Measurements from ENCODE around the gene SCD.

SCD gene

GRCh38 chr10:100328198-100328597 is 18.8 kb upstream of the SCD start:
- ATAC-seq (ENCODE audit: low read depth) = no peak
- peak overlapping the region; percentile 54 for H3K27ac Mint-ChIP-seq

DNA sequence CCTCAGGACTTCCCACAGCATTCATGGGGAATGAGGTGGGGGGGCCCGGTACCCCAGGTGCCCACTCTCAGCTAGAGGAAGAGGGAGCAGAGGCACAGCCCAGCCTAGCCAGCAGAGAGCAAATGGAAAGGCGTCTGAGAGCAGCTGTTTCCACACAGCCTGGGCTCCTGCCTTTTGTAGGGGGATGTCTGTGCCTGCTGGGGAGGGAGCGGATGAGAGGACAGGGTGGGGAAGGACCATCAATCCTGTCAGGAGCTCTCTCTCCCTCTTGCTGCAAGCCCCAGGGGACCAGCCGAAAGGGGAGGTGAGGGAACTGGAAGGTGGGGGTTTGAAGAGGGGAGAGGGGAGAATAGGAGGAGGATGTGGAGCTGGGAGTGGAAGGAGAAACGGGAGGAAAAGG is 17.0 kb upstream of the SCD start, which contains the start of gene PKD2L1:
TSS of gene PKD2L1 (minus strand) at position 150 of the 400 bp plus-strand sequence. CDS start at position 25, 125 bp downstream.
- Mint-ChIP-seq H3K4me1 (peaks cover 12% of the 10 kb centered on the region), H3K27ac (peak within 1 kb of the TSS; percentile 58), H3K4me3 (no peak within 1 kb of the TSS), H3K9me3 (no peaks in the 10 kb centered on the region), H3K27me3 (peaks cover 17% of the 10 kb centered on the region), H3K36me3 (no peaks in the 10 kb centered on the region)
- DNase-seq (ENCODE audit: low spot score in 2 of 2) = no peak
- no peak for ATAC-seq (ENCODE audit: low read depth)

More at GRCh38 chr10:100328198-100328597, 18.8 kb upstream of the SCD start:
- Mint-ChIP-seq H3K36me3 (no peaks in the 10 kb centered on the region), H3K9me3 (no peaks in the 10 kb centered on the region), H3K4me1 (peaks cover 12% of the 10 kb centered on the region), H3K27me3 (peaks cover 14% of the 10 kb centered on the region), H3K4me3 (no peak overlapping the region)
- DNase-seq (ENCODE audit: low spot score in 2 of 2) = no peak

GRCh38 chr10:100333106-100333505 is 13.9 kb upstream of the SCD start:
- Mint-ChIP-seq H3K9me3 (no peaks in the 10 kb centered on the region), H3K27ac (no peak overlapping the region), H3K4me1 (no peaks in the 10 kb centered on the region), H3K27me3 (peaks cover 17% of the 10 kb centered on the region), H3K4me3 (no peak overlapping the region), H3K36me3 (no peaks in the 10 kb centered on the region)
- ATAC-seq (ENCODE audit: low read depth) (no peak), DNase-seq (ENCODE audit: low spot score in 2 of 2) (no peak)

- H3K4me1 Mint-ChIP-seq = peaks cover 6% of the 10 kb centered on the region
- H3K27me3 Mint-ChIP-seq = peaks cover 17% of the 10 kb centered on the region
- H3K36me3 Mint-ChIP-seq = no peaks in the 10 kb centered on the region
- no peak for ATAC-seq (ENCODE audit: low read depth)
- no peak for DNase-seq (ENCODE audit: low spot score in 2 of 2)
- no peak overlapping the region for H3K27ac Mint-ChIP-seq
- H3K4me3 Mint-ChIP-seq = no peak overlapping the region
- no peaks in the 10 kb centered on the region for H3K9me3 Mint-ChIP-seq
These were observed 13.2 kb upstream of the SCD start for GRCh38 chr10:100333661-100334440.

DNA sequence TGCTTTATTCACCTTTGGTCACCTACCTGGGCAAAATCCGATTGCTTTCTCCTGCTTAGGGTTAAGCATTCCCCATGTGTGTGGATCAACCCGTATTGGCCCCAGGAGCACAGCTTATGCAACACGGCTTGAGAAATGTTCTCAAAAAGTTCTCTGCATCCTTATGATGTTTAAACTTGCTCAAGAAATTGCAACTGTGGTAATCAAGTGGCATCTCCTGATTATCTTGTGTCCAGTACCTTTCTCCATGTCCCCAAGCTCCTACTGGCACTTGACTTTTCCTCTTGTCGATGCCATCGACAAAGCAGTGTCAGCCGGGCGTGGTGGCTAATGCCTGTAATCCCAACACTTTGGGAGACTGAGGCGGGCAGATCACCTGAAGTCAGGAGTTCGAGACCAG is 12.3 kb upstream of the SCD start:
- no peak overlapping the region for H3K27ac Mint-ChIP-seq
- peaks cover 14% of the 10 kb centered on the region for H3K4me1 Mint-ChIP-seq
- peaks cover 17% of the 10 kb centered on the region for H3K27me3 Mint-ChIP-seq
- no peaks in the 10 kb centered on the region for H3K36me3 Mint-ChIP-seq
- H3K4me3 Mint-ChIP-seq = no peak overlapping the region
- DNase-seq (ENCODE audit: low spot score in 2 of 2) (no peak), ATAC-seq (ENCODE audit: low read depth) (no peak)
- H3K9me3 Mint-ChIP-seq = no peaks in the 10 kb centered on the region

DNA sequence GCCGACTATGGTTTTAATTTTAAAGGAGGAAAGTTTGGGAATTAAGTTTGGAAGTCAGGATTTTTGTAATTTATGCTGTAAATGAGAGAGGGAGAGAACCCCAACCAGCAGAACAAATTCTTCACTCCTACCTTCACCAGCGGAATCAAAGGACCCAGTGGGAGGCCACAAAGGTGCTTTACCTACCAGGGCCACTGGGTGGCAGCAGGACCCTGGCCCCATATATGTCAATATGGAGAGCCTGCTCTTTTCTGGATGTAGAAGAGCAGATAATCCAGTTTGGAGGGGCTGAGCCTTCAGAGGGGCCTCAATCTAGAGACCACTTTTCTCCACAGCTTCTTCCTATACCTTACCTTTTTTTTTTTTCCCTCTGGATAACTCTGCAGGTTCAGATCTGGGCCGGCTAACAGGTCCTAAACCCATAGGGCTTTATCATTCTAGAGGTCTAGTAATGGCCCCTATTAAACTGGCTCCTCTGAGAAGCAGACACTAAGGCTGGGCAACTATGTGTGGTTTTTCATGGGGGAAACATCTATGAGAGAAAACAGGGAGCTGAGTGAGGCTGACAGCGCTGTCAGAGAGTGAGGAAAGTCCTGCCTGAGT is 8.5 kb upstream of the SCD start:
- DNase-seq (ENCODE audit: low spot score in 2 of 2) = peak; percentile 74 to 75
- ATAC-seq (ENCODE audit: low read depth) = peak; percentile 76
- peak overlapping the region; percentile 59 for H3K4me3 Mint-ChIP-seq
- H3K4me1 Mint-ChIP-seq = peaks cover 17% of the 10 kb centered on the region
- H3K36me3 Mint-ChIP-seq = no peaks in the 10 kb centered on the region
- peaks cover 3% of the 10 kb centered on the region for H3K27me3 Mint-ChIP-seq
- no peaks in the 10 kb centered on the region for H3K9me3 Mint-ChIP-seq
- H3K27ac Mint-ChIP-seq = no peak overlapping the region

GRCh38 chr10:100339236-100339635 is 7.8 kb upstream of the SCD start:
- H3K36me3 Mint-ChIP-seq = no peaks in the 10 kb centered on the region
- no peak overlapping the region for H3K27ac Mint-ChIP-seq
- DNase-seq (ENCODE audit: low spot score in 2 of 2) (peak; percentile 36 to 47), ATAC-seq (ENCODE audit: low read depth) (peak; percentile 89)
- no peaks in the 10 kb centered on the region for H3K9me3 Mint-ChIP-seq
- peaks cover 17% of the 10 kb centered on the region for H3K4me1 Mint-ChIP-seq
- peak overlapping the region; percentile 54 for H3K4me3 Mint-ChIP-seq
- no peaks in the 10 kb centered on the region for H3K27me3 Mint-ChIP-seq

DNA sequence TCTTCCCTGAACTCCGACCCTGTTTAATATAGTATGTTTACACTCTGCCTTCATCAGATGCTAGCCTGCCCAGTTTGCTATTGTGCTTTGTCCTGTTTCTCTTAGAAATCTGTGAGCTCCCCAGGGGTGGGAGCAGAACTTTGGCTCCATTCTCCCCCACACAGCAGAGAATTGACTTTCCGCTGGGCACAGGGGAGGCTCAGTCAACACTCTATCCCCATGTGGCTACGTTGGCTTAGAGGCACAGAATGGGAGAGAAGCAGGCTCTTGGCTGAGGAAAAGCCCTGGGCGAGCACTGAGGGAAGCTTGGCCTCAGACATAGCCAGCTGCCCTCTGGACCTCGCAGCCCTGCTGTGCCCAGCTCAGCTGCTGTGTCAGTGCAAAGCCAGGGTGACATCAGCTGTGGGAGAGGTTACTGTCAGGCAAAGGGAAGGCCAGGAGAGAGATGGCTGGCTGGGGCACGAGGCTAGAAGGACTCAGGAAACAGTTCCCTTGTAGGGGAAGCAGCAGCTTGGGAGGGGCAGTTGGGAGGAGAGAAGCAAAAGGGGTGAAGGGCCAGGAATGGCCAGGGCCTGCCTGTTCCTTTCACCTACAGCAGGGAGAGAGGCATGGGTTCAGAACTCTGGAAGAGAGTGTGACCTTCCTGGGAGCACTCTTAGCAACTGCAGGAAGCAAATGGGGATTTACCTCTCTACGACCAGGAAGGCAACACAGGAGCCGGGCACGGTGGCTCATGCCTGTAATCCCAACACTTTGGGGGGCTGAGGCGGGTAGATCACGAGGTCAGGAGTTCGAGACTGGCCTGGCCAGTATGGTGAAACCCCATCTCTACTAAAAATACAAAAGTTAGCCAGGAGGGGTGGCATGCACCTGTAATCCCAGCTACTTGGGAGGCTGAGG is 5.8 kb upstream of the SCD start:
- Mint-ChIP-seq H3K4me3 (no peak overlapping the region), H3K27me3 (no peaks in the 10 kb centered on the region), H3K27ac (no peak overlapping the region), H3K36me3 (no peaks in the 10 kb centered on the region), H3K9me3 (no peaks in the 10 kb centered on the region), H3K4me1 (peaks cover 23% of the 10 kb centered on the region)
- DNase-seq (ENCODE audit: low spot score in 2 of 2) (no peak), ATAC-seq (ENCODE audit: low read depth) (no peak)

DNA sequence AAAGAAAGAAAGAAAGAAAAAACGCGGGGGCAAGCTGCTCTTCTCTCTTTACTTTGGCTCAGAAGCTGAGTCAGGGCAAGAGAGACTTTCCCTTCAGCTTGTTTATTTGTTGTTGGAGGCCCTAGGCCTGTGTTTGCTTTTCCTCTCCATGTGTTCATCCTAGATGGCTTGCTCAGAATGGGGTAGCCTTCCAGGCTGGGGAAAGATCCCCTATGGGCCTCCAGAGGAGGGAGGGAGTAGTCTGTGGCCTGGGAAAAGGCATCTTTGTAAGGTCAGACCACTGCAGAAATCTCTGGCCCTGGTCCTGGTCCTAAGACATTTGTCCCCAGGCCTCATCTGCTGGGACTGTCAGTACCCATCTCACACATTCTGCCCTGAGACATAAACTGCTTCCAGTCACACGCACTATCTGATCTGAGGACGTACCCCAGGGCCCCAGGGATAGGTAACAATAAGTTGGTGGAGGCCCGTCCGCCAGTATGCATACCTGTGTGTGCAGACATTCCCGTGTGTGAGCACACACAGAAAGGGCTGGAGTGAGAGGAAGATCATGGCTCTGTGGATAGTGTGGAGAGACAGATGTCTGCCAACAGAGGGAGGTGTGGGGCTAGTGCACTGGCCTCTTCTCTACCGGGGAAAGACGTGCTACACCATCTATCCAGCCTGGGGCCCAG is 4.9 kb upstream of the SCD start:
- H3K4me1 Mint-ChIP-seq = peaks cover 24% of the 10 kb centered on the region
- DNase-seq (ENCODE audit: low spot score in 2 of 2) = no peak
- H3K27ac Mint-ChIP-seq = no peak overlapping the region

DNA sequence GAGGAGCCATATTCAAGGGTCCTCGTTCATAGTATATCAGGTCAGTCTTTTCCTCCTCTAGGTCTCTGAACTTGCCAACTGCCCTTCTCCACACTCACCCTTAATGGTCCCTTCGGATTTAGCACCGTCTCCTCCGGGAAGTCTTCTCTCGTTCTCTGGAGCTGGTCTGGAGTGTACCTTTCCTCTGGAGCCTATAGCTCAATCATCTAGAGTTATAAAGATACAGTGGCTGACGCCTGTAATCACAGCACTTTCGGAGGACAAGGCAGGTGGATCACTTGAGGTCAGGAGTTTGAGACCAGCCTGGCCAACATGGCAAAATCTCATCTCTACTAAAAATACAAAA is 4.4 kb upstream of the SCD start:
- H3K4me3 Mint-ChIP-seq = no peak overlapping the region
- H3K9me3 Mint-ChIP-seq = no peaks in the 10 kb centered on the region
- H3K27ac Mint-ChIP-seq = no peak overlapping the region
- H3K27me3 Mint-ChIP-seq = no peaks in the 10 kb centered on the region
- no peaks in the 10 kb centered on the region for H3K36me3 Mint-ChIP-seq
- H3K4me1 Mint-ChIP-seq = peaks cover 24% of the 10 kb centered on the region
- no peak for ATAC-seq (ENCODE audit: low read depth)
- no peak for DNase-seq (ENCODE audit: low spot score in 2 of 2)

More for the DNA sequence above, 4.9 kb upstream of the SCD start:
- Mint-ChIP-seq H3K4me3 (no peak overlapping the region), H3K27me3 (no peaks in the 10 kb centered on the region), H3K9me3 (no peaks in the 10 kb centered on the region), H3K36me3 (no peaks in the 10 kb centered on the region)
- ATAC-seq (ENCODE audit: low read depth) = no peak

DNA sequence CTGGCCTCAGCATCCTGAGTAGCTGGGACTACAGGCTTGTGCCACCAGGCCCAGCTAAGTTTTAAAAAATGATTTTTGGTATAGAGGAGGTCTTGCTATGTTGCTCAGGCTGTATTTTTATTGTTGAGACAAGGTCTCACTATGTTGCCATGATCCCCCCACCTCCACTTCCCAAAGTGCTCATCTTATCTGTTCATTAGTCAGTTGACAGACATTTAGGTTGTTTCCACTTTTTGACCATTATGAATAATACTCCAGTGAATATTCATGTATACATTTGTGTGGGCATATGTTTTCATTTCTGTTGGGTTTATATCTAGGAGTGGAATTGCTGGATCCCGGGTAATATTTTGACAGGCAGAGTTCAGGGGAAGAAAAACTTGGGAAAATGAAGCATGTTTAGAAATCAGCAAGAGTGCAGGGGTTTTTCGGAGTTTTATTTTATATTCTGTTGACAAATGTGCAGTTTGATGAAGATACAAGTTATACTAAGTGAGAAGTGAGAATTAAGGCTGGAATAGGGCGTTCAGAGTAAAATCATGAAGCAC is 2.7 kb upstream of the SCD start:
- H3K4me3 Mint-ChIP-seq = no peak overlapping the region
- H3K9me3 Mint-ChIP-seq = no peaks in the 10 kb centered on the region
- DNase-seq (ENCODE audit: low spot score in 2 of 2) = no peak
- peaks cover 22% of the 10 kb centered on the region for H3K4me1 Mint-ChIP-seq
- H3K36me3 Mint-ChIP-seq = no peaks in the 10 kb centered on the region
- no peaks in the 10 kb centered on the region for H3K27me3 Mint-ChIP-seq
- no peak overlapping the region for H3K27ac Mint-ChIP-seq
- ATAC-seq (ENCODE audit: low read depth) = no peak

DNA sequence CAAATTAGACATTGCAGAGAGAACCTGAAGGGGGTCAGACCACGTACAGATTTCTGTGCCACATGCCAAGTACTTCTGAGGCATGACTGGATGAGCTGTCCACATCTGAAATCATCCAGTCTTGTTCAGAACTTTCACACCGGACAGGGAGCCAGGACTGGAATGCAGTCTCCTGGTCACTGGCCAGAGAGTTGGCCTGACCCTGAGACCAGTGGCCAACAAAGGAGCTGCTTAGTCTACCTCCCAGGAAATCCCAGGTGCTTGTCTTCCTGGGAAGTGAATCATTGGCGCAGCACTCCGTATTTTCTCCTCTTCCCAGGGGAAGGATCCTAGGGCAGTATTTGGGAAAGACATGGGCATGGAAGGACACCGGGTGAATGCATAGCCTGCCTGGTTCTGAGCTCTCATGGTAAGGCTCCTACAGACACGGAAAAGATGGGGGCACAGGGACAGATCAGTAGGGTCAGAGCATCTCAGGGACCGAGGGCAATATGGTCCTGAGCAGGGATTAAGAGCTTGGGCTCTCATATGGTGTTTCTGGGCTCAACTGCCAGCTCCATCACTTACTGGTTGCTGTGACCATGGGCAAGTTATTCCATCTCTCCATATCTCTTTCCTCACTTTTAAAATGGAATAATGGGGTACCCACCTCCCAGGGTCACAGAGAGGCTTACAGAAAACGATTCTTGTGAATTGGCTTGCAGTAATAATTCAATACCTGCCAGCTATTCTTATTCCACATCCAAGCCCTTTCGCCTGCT is 1.3 kb upstream of the SCD start:
- H3K4me3 Mint-ChIP-seq = peak overlapping the region; percentile 78
- DNase-seq (ENCODE audit: low spot score in 2 of 2) (no peak), ATAC-seq (ENCODE audit: low read depth) (no peak)
- no peaks in the 10 kb centered on the region for H3K27me3 Mint-ChIP-seq
- no peaks in the 10 kb centered on the region for H3K9me3 Mint-ChIP-seq
- H3K36me3 Mint-ChIP-seq = no peaks in the 10 kb centered on the region
- H3K4me1 Mint-ChIP-seq = peaks cover 16% of the 10 kb centered on the region
- H3K27ac Mint-ChIP-seq = peak overlapping the region; percentile 39

- Mint-ChIP-seq H3K36me3 (peaks cover 2% of the 10 kb centered on the region), H3K9me3 (no peaks in the 10 kb centered on the region), H3K4me1 (peaks cover 16% of the 10 kb centered on the region), H3K27ac (peak overlapping the region; percentile 39), H3K4me3 (peak overlapping the region; percentile 78), H3K27me3 (no peaks in the 10 kb centered on the region)
- DNase-seq (ENCODE audit: low spot score in 2 of 2) (peak; percentile 37 to 51), ATAC-seq (ENCODE audit: low read depth) (peak; percentile 68)
These were observed 675 bp upstream of the SCD start for GRCh38 chr10:100346351-100346764.
